Measurements from ENCODE around the gene SLC12A4. TPM values are rescaled to one million over a fixed set of nuclear protein-coding genes. Genes with fewer than 3 reads are reported as not detected.
"Not testable (repeated sequence)": the region's sequence is repeated elsewhere in the genome, so short reads cannot be mapped to it uniquely, and the experiment has no call there.

The SLC12A4 gene
- total and polyA plus RNA-seq, 2 experiments from 2014 or later = 19.9 to 53.0 TPM

DNA sequence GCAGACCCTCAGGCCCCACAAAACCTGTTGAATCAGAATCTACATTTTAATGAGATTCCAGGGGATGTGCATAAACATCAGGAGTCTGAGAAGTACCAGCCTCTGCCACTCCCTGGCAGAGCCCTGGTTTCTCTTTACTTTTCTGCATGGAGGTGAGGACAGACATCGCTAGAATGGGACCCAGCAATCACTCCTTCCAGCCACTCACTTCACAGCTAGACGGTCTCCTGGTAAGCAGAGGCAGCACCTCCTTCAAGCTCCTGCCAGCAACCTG, 53.0 kb downstream of the SLC12A4 start:
- H3K4me1 Mint-ChIP-seq = peaks cover 24% of the 10 kb centered on the region
- Histone ChIP-seq H3K4me1 (ENCODE audit: insufficient read depth) (peaks cover 18% of the 10 kb centered on the region), H3K27ac (ENCODE audit: low read depth) (peak overlapping the region; percentile 70; the same call in 1 of the 2 replicates), H3K4me2 (0 out of 2 replicates have a peak overlapping the region, but pooled peaks have one; percentile 66)
- not testable (repeated sequence) for H3K27me3 ChIP-seq (ENCODE audit: insufficient read depth); H2AFZ ChIP-seq; H3K36me3 Mint-ChIP-seq (ENCODE audit: low read depth); H3K36me3 ChIP-seq (ENCODE audit: insufficient read depth); H3K79me2 ChIP-seq (replicated peaks; ENCODE audit: insufficient read depth); H3K27me3 Mint-ChIP-seq (ENCODE audit: insufficient read depth, low read depth, poor library complexity); H3K9me3 Mint-ChIP-seq; H4K20me1 ChIP-seq (replicated peaks; ENCODE audit: insufficient read depth); DNase-seq (ENCODE audit: low spot score); H3K9me2 ChIP-seq (ENCODE audit: insufficient read depth); H3F3A ChIP-seq (replicated peaks; ENCODE audit: low read depth); H3K4me3 ChIP-seq
- H3K4me3 Mint-ChIP-seq = peak overlapping the region; percentile 55; the same call in 2 of the 3 replicates
- ATAC-seq = peak; percentile 20; the same call in 2 of the 3 replicates
- H3K27ac Mint-ChIP-seq = peak overlapping the region; percentile 89; the same call in 1 of the 2 replicates

DNA sequence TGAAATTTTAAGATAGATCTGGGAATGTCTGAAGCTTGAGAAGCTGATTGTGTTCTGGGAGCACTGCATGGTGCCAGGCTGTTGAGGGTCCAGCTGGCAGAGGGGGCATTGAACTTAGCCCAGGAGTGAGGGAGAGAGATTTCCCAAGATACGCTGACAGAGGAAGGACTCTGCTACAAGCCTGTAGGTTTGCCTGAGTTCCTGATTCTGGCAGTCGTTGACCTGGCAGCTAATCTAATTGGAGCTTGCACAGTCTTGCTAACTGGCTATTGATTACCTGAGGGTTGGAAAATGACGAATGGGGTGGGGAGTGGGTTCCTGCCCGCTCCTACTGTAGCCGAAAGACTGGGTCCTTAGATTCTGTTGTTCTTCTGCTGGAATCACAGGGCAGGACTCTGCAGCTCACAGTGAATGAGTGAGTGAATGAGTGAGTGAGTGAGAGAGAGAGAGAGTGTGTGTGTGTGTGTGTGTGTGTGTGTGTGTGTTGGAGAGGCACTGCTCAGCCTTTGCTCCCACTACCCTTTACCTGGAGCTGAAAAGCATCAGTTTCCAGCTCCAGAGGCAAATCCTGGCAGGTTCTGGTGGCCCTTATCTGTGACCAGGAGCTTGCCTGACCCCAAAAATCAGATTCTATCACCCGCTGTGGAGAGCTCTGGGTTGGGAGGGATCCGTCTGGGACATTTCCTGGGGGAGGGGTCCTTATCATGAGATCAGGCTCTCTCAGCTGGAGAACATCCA, 53.5 kb downstream of the SLC12A4 start:
- ATAC-seq (peak; percentile 33), DNase-seq (ENCODE audit: low spot score) (peak; percentile 43)
- no peaks in the 10 kb centered on the region for H3K9me2 ChIP-seq (ENCODE audit: insufficient read depth)
- H3K27ac ChIP-seq (ENCODE audit: low read depth) = peak overlapping the region; percentile 70; the same call in 1 of the 2 replicates
- no peak overlapping the region for H3K4me3 ChIP-seq
- Mint-ChIP-seq H3K4me3 (peak overlapping the region; percentile 55), H3K27ac (peak overlapping the region; percentile 89), H3K9me3 (no peaks in the 10 kb centered on the region), H3K27me3 (ENCODE audit: insufficient read depth, low read depth, poor library complexity) (no peaks in the 10 kb centered on the region), H3K4me1 (peaks cover 24% of the 10 kb centered on the region), H3K36me3 (ENCODE audit: low read depth) (peaks cover 6% of the 10 kb centered on the region)
- H4K20me1 ChIP-seq (replicated peaks; ENCODE audit: insufficient read depth) = no peaks in the 10 kb centered on the region; the same call in 1 of the 2 replicates
- H3K27me3 ChIP-seq (ENCODE audit: insufficient read depth) = no peaks in the 10 kb centered on the region
- no peak overlapping the region for H2AFZ ChIP-seq
- H3K4me2 ChIP-seq = peak overlapping the region; percentile 66; the same call in 1 of the 2 replicates
- no peaks in the 10 kb centered on the region for H3K36me3 ChIP-seq (ENCODE audit: insufficient read depth)
- H3K79me2 ChIP-seq (replicated peaks; ENCODE audit: insufficient read depth) = no peaks in the 10 kb centered on the region
- H3F3A ChIP-seq (replicated peaks; ENCODE audit: low read depth) = no peaks in the 10 kb centered on the region
- peaks cover 18% of the 10 kb centered on the region for H3K4me1 ChIP-seq (ENCODE audit: insufficient read depth)
- TF ChIP-seq EZH2 (IDR thresholded peaks at IDR 0.05; ENCODE audit: low read depth, unreplicated experiment) (no peak), CREB1 (CRISPR knock-in tag; IDR thresholded peaks at IDR 0.05; ENCODE audit: low read depth) (no peak), NANOG (IDR thresholded peaks at IDR 0.05; ENCODE audit: borderline replicate concordance) (no peak), ZNF331 (CRISPR knock-in tag; IDR thresholded peaks at IDR 0.05; ENCODE audit: low read depth) (no peak), POLR2AphosphoS5 (IDR thresholded peaks at IDR 0.05; ENCODE audit: low read depth) (no peak), EZH2phosphoT487 (IDR thresholded peaks at IDR 0.05; ENCODE audit: unreplicated experiment) (no peak), STAT1 (IDR thresholded peaks at IDR 0.05; ENCODE audit: unreplicated experiment) (no peak), JUNB (IDR thresholded peaks at IDR 0.05; ENCODE audit: unreplicated experiment) (no peak), ZNF114 (CRISPR knock-in tag; IDR thresholded peaks at IDR 0.05) (no peak)
- TF ChIP-seq, protein P1, sequence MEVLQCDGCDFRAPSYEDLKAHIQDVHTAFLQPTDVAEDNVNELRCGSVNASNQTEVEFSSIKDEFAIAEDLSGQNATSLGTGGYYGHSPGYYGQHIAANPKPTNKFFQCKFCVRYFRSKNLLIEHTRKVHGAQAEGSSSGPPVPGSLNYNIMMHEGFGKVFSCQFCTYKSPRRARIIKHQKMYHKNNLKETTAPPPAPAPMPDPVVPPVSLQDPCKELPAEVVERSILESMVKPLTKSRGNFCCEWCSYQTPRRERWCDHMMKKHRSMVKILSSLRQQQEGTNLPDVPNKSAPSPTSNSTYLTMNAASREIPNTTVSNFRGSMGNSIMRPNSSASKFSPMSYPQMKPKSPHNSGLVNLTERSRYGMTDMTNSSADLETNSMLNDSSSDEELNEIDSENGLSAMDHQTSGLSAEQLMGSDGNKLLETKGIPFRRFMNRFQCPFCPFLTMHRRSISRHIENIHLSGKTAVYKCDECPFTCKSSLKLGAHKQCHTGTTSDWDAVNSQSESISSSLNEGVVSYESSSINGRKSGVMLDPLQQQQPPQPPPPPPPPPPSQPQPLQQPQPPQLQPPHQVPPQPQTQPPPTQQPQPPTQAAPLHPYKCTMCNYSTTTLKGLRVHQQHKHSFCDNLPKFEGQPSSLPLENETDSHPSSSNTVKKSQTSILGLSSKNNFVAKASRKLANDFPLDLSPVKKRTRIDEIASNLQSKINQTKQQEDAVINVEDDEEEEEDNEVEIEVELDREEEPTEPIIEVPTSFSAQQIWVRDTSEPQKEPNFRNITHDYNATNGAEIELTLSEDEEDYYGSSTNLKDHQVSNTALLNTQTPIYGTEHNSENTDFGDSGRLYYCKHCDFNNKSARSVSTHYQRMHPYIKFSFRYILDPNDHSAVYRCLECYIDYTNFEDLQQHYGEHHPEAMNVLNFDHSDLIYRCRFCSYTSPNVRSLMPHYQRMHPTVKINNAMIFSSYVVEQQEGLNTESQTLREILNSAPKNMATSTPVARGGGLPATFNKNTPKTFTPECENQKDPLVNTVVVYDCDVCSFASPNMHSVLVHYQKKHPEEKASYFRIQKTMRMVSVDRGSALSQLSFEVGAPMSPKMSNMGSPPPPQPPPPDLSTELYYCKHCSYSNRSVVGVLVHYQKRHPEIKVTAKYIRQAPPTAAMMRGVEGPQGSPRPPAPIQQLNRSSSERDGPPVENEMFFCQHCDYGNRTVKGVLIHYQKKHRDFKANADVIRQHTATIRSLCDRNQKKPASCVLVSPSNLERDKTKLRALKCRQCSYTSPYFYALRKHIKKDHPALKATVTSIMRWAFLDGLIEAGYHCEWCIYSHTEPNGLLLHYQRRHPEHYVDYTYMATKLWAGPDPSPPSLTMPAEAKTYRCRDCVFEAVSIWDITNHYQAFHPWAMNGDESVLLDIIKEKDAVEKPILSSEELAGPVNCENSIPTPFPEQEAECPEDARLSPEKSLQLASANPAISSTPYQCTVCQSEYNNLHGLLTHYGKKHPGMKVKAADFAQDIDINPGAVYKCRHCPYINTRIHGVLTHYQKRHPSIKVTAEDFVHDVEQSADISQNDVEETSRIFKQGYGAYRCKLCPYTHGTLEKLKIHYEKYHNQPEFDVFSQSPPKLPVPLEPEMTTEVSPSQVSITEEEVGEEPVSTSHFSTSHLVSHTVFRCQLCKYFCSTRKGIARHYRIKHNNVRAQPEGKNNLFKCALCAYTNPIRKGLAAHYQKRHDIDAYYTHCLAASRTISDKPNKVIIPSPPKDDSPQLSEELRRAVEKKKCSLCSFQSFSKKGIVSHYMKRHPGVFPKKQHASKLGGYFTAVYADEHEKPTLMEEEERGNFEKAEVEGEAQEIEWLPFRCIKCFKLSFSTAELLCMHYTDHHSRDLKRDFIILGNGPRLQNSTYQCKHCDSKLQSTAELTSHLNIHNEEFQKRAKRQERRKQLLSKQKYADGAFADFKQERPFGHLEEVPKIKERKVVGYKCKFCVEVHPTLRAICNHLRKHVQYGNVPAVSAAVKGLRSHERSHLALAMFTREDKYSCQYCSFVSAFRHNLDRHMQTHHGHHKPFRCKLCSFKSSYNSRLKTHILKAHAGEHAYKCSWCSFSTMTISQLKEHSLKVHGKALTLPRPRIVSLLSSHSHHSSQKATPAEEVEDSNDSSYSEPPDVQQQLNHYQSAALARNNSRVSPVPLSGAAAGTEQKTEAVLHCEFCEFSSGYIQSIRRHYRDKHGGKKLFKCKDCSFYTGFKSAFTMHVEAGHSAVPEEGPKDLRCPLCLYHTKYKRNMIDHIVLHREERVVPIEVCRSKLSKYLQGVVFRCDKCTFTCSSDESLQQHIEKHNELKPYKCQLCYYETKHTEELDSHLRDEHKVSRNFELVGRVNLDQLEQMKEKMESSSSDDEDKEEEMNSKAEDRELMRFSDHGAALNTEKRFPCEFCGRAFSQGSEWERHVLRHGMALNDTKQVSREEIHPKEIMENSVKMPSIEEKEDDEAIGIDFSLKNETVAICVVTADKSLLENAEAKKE (CRISPR knock-in tag; IDR thresholded peaks at IDR 0.05) = no peak
- TF ChIP-seq, protein P2, sequence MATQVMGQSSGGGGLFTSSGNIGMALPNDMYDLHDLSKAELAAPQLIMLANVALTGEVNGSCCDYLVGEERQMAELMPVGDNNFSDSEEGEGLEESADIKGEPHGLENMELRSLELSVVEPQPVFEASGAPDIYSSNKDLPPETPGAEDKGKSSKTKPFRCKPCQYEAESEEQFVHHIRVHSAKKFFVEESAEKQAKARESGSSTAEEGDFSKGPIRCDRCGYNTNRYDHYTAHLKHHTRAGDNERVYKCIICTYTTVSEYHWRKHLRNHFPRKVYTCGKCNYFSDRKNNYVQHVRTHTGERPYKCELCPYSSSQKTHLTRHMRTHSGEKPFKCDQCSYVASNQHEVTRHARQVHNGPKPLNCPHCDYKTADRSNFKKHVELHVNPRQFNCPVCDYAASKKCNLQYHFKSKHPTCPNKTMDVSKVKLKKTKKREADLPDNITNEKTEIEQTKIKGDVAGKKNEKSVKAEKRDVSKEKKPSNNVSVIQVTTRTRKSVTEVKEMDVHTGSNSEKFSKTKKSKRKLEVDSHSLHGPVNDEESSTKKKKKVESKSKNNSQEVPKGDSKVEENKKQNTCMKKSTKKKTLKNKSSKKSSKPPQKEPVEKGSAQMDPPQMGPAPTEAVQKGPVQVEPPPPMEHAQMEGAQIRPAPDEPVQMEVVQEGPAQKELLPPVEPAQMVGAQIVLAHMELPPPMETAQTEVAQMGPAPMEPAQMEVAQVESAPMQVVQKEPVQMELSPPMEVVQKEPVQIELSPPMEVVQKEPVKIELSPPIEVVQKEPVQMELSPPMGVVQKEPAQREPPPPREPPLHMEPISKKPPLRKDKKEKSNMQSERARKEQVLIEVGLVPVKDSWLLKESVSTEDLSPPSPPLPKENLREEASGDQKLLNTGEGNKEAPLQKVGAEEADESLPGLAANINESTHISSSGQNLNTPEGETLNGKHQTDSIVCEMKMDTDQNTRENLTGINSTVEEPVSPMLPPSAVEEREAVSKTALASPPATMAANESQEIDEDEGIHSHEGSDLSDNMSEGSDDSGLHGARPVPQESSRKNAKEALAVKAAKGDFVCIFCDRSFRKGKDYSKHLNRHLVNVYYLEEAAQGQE (IDR thresholded peaks at IDR 0.05; ENCODE audit: unreplicated experiment) = no peak
